ENCODE measurements around the gene GZMM.
"Not testable (repeated sequence)": the region's sequence is repeated elsewhere in the genome, so short reads cannot be mapped to it uniquely, and the experiment has no call there.

Gene GZMM

GRCh38 chr19:583968-584239 is 40.1 kb downstream of the GZMM start:
- no peak for DNase-seq

GRCh38 chr19:584240-585001 is 40.6 kb downstream of the GZMM start:
- DNase-seq, result peak; percentile 22

- DNase-seq, result not testable (repeated sequence)
Observed at GRCh38 chr19:585146-585545, 41.3 kb downstream of the GZMM start.

- no peak for DNase-seq
Observed at GRCh38 chr19:585551-586110, 41.8 kb downstream of the GZMM start.

DNA sequence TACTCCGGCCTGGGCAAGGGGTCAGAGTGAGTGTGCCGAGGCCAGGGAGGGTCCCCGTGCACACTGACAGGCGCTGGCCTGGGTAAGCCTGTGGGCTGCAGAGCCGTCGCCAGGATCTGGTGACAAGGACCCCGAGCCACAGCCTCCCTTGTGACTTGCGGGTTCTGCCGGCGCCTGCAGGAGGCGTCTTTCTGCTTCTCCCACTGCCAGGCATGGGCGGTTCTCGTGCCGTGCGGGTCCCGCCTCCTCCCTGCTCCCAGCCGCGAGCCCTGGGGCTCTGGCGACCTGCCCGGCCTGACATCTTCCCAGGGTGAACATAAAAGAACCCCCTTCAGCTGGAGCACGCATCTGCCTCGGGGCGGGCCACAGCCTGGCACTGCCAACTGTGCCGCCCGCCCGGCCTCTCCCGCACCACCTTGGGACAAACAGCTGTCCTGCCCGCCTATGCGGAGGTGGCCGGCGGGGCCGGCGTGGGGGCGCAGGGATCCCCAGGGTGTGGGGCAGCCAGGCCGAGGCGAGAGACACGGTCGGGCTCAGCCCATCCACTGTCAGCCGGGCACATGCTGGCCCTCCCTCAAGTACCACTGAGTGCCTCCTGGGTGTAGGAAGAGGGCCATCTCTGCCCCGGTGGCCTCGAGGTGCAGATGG is 44.4 kb downstream of the GZMM start:
- peak; percentile 61 for DNase-seq

DNA sequence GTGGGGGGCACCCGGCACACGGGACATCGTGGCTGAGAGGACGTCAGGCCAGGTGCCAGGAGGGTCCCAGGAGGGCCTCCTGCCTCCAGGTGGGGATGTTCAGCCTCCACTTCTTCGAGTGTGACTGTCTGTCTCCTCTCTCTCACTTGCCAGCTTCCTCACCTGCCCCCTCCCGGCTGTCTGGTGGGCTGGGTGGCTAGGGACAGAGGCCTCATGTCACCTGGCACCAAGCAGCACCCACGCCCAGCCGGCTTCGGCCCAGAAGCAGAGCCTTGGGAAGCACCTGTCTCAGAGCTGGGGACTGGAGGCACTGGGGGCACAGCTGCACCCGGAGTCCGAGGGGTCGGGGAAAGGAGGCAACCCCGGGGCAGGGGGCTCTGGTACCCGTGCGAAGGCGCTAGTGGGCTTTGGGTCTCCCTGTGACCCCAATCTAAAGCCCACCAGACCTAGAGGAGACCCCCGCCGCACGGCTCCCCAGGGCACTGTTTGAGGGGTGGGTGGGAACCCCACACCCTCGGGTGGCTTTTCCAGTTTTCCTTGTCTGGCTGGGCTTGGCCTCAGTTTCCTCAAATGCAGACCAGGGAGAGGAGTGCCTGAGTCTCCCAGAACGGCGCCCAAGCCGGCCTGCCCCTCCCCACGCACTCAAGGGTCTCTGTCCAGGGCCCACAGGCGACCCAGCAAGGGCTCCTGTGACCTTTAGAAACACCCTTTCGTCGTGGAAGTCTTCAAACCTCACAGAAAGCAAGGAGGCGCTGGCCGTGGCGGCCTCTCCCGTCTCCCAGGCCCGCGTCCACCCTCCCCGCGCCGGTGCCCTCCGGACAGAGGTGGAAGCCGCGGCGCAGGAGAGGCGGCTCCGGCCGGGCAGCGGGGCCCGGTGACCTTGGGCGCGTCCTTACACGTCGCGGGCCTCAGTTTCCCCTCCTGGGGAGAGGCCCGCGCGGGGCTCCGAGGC is 45.2 kb downstream of the GZMM start:
- DNase-seq, result no peak

DNA sequence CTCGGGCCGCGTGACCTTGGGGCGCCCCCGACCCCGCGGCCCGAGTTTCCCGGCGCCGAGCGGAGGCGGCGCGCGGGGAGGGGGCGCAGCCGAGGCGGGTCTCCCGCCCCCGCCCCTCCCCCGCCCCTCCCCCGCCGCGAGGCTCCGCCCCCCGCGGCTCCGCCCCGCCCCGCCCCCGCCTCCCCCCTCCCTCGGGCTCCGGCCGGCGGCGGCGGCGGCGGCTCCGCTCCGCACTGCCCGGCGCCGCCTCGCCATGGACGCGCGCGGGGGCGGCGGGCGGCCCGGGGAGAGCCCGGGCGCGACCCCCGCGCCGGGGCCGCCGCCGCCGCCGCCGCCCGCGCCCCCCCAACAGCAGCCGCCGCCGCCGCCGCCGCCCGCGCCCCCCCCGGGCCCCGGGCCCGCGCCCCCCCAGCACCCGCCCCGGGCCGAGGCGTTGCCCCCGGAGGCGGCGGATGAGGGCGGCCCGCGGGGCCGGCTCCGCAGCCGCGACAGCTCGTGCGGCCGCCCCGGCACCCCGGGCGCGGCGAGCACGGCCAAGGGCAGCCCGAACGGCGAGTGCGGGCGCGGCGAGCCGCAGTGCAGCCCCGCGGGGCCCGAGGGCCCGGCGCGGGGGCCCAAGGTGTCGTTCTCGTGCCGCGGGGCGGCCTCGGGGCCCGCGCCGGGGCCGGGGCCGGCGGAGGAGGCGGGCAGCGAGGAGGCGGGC is 46.0 kb downstream of the GZMM start, which contains the start of gene HCN2:
Gene HCN2 (plus strand): TSS at position 189 of the 703 bp plus-strand sequence. CDS start 65 bp downstream, at position 254.
- no peak for DNase-seq

DNA sequence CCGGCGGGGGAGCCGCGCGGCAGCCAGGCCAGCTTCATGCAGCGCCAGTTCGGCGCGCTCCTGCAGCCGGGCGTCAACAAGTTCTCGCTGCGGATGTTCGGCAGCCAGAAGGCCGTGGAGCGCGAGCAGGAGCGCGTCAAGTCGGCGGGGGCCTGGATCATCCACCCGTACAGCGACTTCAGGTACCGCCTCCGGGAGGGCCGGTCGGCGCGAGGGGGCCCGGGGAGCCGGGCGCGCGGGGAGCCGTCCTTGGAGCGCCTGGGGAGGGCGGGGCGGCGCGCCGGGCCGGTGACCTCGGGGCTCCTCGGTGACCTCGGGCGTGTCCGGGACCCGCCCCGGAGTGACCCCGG is 46.5 kb downstream of the GZMM start:
- DNase-seq, result peak; percentile 12

DNA sequence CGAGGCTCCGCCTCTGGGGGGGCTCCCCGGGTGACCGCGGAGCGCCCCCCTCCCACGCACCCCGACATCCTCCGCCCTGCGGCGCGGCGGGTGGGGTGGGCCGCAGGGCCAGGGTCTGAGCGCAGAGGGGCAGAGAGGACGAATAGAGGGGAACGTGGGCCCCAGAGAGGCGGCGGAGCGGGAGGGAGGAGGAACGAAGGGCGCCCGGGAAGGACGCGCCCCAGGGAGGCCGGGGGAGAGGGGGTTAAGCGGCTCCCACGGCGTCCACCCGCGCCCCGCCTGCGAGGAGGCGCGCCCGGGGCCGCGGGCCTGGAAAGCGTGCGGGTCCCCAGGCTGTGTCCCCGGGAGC is 46.9 kb downstream of the GZMM start:
- DNase-seq, result no peak

DNA sequence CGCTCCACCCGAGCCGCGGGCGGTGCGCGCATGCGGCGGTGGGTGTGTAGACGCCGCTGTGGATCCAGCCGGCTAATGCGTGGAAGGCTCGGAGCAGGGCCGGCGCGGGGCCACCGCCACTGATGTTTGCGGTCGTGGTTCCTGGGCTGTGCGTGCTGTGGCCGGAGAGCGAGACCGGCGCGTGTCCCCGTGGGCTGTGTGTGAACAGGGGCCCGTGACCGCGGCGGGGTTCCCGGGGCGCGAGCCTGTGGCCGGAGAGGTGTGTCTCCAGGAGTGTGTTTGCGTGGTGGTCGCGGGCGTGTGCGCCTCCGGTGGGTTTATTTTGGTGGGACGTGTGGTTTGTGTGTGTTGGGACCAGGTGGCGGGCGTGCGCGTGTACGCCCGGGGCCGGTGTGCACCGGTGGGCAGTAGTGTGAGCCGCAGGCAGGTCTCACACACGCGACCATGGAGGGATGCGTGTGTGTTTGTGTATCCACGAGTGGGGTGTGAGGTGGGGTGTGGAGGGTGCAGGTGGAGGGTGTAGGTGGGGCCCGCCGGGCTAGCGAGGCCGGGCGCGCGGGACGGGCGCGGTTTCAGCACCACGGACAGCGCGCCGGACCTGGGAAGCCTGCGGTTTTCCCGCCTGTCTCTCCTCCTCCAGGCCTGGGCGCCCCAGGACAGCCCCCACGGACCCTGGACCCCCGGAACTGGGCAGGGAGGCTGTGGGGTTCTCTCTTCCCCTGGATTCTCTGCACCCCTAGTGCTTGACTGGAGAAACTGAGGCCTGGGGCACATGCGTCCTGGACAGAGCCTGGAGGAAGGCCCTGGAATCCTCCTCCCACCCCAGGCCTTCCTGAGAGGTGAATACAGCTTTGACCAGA is 47.5 kb downstream of the GZMM start:
- no peak for DNase-seq

DNA sequence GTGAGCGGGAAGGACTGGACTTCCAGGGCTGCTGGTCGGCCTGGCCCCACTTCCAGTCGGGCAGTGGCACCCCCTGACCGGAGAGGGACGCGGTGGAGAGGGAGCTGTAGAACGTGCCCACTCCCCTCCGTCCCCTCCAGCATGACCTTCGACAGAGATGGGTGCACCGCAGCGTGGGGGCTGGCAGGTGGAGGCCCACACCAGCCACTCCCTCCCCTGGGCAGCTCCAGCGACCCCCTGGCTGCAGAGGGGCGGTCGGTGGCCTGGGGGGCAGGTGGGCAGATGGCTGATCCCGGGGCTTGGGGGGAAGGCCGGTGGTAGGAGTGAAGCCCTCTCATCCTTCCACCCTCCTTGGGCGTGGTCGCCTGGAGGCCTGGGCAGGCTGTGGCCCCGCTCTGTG is 48.2 kb downstream of the GZMM start:
- DNase-seq, result no peak

DNA sequence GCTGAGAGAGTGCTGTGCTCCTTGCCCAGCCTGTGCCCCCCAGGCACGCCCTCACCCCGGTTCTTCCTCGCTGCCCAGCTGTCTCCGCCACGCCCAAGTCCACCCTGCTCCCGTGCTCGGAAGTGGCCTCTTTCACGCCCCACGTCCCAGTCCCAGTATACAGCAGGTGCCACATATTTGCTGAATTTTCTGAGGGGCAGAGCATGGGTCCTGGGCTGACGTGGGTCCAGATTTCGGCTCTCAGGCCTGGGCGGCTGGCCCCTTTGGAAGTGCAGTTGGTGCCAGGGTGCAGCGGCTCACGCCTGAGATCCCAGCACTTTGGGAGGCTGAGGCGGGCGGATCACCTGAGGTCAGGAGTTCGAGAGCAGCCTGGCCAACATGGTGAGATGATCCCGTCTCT is 49.2 kb downstream of the GZMM start:
- no peak for DNase-seq

DNA sequence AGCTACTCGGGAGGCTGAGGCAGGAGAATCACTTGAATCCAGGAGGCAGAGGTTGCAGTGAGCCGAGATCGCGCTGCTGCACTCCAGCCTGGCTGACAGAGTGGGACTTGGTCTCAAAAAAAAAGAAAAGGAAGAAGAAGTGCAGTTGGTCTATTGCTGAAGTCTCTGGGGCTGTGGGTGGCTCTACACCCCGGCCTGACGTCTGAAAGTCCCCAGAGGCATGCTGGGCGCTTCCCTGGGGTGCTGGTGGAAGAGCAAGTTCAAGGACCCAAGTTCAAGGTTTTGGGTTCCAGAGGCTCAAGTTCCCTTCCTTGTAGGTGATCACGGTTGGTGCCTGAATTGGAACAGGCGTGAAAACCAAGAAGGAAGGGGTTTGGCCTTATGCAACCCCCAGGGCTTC is 49.7 kb downstream of the GZMM start:
- no peak for DNase-seq

GRCh38 chr19:594265-594870 is 50.5 kb downstream of the GZMM start:
- no peak for DNase-seq

DNA sequence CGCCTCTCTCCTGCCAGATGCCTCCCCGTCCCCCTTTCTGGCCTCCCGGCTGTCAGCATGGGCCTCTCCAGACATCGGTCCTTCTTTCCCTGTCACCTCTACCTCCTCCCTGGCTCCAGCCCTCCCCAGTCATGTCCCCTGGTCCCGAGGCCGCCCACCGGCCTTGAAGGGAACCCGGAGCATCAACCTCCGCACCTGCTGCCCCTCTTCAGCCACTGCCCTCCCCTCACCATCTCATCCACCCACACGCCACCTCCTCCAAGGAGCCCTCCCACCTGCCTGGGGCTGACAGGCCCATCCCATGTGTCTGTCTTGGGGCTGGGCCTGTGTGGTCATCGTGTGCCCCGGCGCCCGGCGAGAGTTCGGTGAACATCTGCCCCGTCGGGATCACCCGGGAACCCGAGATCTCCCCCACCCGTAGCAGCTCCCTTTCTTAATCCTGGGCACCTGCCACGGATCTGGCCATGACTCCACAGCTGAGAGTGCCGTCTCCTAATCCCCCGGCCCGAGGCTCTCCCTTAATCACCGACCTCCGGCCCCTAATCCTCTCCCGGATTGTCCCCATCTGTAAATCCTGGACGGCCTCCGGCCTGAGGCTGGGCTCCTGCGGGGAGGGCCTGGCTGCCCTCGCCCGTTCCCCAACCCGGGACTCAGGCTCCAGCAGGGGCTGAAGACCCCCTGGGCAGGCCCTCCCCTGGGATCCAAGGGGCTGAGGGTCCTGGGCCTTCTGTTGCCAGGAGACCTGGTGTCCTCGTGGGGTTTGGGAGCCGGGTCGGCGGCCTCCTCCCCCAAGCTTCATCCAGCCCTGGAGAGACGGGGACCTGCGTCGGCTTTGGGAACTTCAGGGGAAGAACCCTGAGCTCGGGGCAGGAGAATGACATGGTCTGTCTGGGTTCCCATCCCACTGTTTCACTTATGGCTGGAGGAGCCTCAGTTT is 51.7 kb downstream of the GZMM start:
- DNase-seq, result no peak

- no peak for DNase-seq
Observed at GRCh38 chr19:596263-596655, 52.4 kb downstream of the GZMM start.

GRCh38 chr19:597406-598315 is 53.8 kb downstream of the GZMM start:
- DNase-seq, result no peak

Data from stimulated activated naive CD4-positive, alpha-beta T cell treated with Interleukin-2 at 50 U/mL for 16 hours (primary cell).